ENCODE results near the gene GHRHR.

GHRHR gene

DNA sequence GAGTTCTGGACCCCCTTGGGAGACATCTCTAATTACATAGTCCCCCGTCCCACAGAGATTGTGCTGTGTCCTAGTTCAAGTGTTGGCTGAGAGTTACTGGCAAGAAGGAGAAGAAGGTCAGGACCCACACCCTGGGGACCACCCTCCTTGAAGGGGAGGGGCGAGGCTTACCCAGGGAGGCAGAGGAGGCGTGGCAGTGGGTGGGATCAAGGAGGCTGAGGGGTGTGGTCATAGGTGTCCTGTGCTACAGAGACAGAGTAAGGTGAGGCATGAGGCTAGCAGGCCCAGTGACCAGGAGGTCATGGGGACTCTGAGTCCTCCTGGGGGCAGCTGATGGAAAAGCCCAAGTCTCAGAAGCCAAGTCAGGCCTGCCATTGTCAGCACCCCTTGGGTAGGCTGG, 59.0 kb downstream of the GHRHR start:
- no peaks in the 10 kb centered on the region for H3K27me3 ChIP-seq (ENCODE audit: insufficient read depth, low read length)
- H3K9ac ChIP-seq (ENCODE audit: low read length), result no peak overlapping the region
- H3K4me3 ChIP-seq (ENCODE audit: low read depth, low read length, poor library complexity, severe bottlenecking), result no peak overlapping the region
- no peaks in the 10 kb centered on the region for H3K9me3 ChIP-seq (ENCODE audit: low read length)
- H3K4me1 ChIP-seq (ENCODE audit: insufficient read depth, low read length, severe bottlenecking), result no peaks in the 10 kb centered on the region
- no peaks in the 10 kb centered on the region for H3K79me2 ChIP-seq (ENCODE audit: insufficient read depth, low read length)
- no peaks in the 10 kb centered on the region for H4K20me1 ChIP-seq (ENCODE audit: insufficient read depth, low read length)
- H3K9me2 ChIP-seq (ENCODE audit: low read depth, low read length), result no peaks in the 10 kb centered on the region
- no peak overlapping the region for H3K4me2 ChIP-seq (ENCODE audit: low read length)
- no peak for TF ChIP-seq EZH2 (IDR thresholded peaks at IDR 0.05; ENCODE audit: borderline replicate concordance, low read length)
- TF ChIP-seq, protein P1, sequence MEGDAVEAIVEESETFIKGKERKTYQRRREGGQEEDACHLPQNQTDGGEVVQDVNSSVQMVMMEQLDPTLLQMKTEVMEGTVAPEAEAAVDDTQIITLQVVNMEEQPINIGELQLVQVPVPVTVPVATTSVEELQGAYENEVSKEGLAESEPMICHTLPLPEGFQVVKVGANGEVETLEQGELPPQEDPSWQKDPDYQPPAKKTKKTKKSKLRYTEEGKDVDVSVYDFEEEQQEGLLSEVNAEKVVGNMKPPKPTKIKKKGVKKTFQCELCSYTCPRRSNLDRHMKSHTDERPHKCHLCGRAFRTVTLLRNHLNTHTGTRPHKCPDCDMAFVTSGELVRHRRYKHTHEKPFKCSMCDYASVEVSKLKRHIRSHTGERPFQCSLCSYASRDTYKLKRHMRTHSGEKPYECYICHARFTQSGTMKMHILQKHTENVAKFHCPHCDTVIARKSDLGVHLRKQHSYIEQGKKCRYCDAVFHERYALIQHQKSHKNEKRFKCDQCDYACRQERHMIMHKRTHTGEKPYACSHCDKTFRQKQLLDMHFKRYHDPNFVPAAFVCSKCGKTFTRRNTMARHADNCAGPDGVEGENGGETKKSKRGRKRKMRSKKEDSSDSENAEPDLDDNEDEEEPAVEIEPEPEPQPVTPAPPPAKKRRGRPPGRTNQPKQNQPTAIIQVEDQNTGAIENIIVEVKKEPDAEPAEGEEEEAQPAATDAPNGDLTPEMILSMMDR (IDR thresholded peaks at IDR 0.05; ENCODE audit: low read length), result no peak
- H3K27ac ChIP-seq (ENCODE audit: low read depth, low read length, poor library complexity, severe bottlenecking), result no peak overlapping the region
- no peaks in the 10 kb centered on the region for H3F3A ChIP-seq (ENCODE audit: insufficient read depth, low read length)
- H2AFZ ChIP-seq (ENCODE audit: low read length), result no peak overlapping the region
- no peaks in the 10 kb centered on the region for H3K36me3 ChIP-seq (ENCODE audit: insufficient read depth, low read length)

DNA sequence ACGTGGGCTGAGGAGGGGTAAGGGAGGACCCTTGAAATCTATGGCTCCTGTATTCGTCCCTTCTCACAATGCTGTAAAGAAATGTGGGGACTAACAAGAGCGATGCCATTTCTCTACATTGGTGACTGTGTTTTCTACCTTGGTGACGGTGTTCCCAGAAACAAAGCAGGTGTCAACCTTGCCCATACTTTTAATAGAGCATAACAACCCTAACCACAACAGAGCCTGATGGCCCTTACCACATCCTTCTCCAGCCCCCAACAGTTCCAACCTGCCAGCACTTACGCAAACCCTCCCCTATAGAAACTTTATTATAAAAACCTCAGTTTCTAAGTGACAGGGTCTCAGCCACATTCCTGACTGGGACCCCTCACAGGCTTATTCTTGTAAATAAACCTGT, 60.1 kb downstream of the GHRHR start:
- H3K4me1 ChIP-seq (ENCODE audit: insufficient read depth, low read length, severe bottlenecking), result no peaks in the 10 kb centered on the region
- no peak overlapping the region for H3K4me2 ChIP-seq (ENCODE audit: low read length)
- no peak overlapping the region for H3K4me3 ChIP-seq (ENCODE audit: low read depth, low read length, poor library complexity, severe bottlenecking)
- no peaks in the 10 kb centered on the region for H3F3A ChIP-seq (ENCODE audit: insufficient read depth, low read length)
- no peaks in the 10 kb centered on the region for H3K36me3 ChIP-seq (ENCODE audit: insufficient read depth, low read length)
- no peaks in the 10 kb centered on the region for H3K27me3 ChIP-seq (ENCODE audit: insufficient read depth, low read length)
- H3K9me3 ChIP-seq (ENCODE audit: low read length), result no peaks in the 10 kb centered on the region
- no peak overlapping the region for H2AFZ ChIP-seq (ENCODE audit: low read length)
- TF ChIP-seq, protein P1 (IDR thresholded peaks at IDR 0.05; ENCODE audit: low read length), result no peak
- no peak for TF ChIP-seq EZH2 (IDR thresholded peaks at IDR 0.05; ENCODE audit: borderline replicate concordance, low read length)
- H3K9me2 ChIP-seq (ENCODE audit: low read depth, low read length), result no peaks in the 10 kb centered on the region
- no peak overlapping the region for H3K27ac ChIP-seq (ENCODE audit: low read depth, low read length, poor library complexity, severe bottlenecking)
- no peaks in the 10 kb centered on the region for H4K20me1 ChIP-seq (ENCODE audit: insufficient read depth, low read length)
- no peak overlapping the region for H3K9ac ChIP-seq (ENCODE audit: low read length)
- no peaks in the 10 kb centered on the region for H3K79me2 ChIP-seq (ENCODE audit: insufficient read depth, low read length)

DNA sequence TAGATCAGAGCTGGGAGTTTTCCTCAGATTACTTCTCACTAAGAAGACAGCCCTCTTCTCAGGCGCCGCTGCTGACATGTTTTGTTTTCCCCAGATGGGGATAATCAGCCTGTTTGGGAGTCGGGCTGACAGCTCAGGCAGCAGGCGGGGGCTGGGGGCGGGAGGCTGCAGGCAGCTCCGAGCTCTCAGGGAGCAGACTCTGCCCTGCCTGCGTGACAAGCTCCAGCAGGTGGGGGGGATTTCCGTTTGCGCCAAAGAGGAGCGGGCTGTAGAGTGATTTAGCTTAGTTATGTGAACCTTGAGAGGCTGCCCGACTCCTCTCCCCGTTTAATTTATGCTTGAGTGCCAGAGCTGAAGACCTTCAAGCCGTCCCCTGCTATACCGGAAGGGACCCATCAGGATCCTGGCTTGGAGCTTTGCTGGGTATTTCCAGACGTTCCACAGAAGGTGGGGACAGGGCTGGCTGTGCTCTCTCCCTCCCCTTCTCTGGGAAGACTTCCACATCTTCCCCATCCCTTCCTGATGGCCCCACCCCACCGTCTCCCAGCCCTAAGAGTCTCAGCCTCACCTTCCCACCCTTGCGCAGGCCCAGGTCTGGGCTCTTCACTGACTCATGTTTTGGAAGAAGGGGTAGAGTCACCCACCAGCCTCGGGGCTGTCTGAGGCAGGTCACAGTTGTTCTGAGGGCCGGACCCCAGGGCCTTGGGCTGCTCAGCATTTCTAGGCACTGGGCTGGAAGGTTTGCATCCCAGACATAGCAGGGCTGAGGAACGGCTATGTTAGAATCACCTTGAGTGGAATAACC, 63.6 kb downstream of the GHRHR start:
- no peaks in the 10 kb centered on the region for H3K4me1 ChIP-seq (ENCODE audit: insufficient read depth, low read length, severe bottlenecking)
- H3K79me2 ChIP-seq (ENCODE audit: insufficient read depth, low read length), result no peaks in the 10 kb centered on the region
- no peak overlapping the region for H3K4me2 ChIP-seq (ENCODE audit: low read length)
- no peaks in the 10 kb centered on the region for H3K9me2 ChIP-seq (ENCODE audit: low read depth, low read length)
- H3K27ac ChIP-seq (ENCODE audit: low read depth, low read length, poor library complexity, severe bottlenecking), result no peak overlapping the region
- no peak for TF ChIP-seq EZH2 (IDR thresholded peaks at IDR 0.05; ENCODE audit: borderline replicate concordance, low read length)
- TF ChIP-seq, protein P1 (IDR thresholded peaks at IDR 0.05; ENCODE audit: low read length), result no peak
- no peaks in the 10 kb centered on the region for H3F3A ChIP-seq (ENCODE audit: insufficient read depth, low read length)
- H3K4me3 ChIP-seq (ENCODE audit: low read depth, low read length, poor library complexity, severe bottlenecking), result no peak overlapping the region
- H2AFZ ChIP-seq (ENCODE audit: low read length), result no peak overlapping the region
- H3K9ac ChIP-seq (ENCODE audit: low read length), result no peak overlapping the region
- H3K9me3 ChIP-seq (ENCODE audit: low read length), result no peaks in the 10 kb centered on the region
- H3K27me3 ChIP-seq (ENCODE audit: insufficient read depth, low read length), result 0 out of 2 replicates have a peak, but pooled peaks cover 3% of the 10 kb centered on the region
- no peaks in the 10 kb centered on the region for H4K20me1 ChIP-seq (ENCODE audit: insufficient read depth, low read length)
- H3K36me3 ChIP-seq (ENCODE audit: insufficient read depth, low read length), result no peaks in the 10 kb centered on the region
